HCT116 (cell line): ENCODE measurements around the gene ARL13B. TPM values are rescaled to one million over a fixed set of nuclear protein-coding genes. Genes with fewer than 3 reads are reported as not detected.

Experiments
- ATAC-seq: fragments of 200-7000 bp; cut with Tn5 transposase; 2 replicates; pipeline ENCODE4 v1.9.1; 2020; ENCODE audit warnings: mild to moderate bottlenecking, moderate library complexity
- BruUV-seq: library from RNA; stranded (reverse); fragments of 400-500 nt; replicated peaks from 2 replicates; lab custom pipeline; 2021; lab: Mats Ljungman, UMichigan
- CTCF ChIA-PET: fragments of 300-600 bp; sonication (Branson Sonifier 250); formaldehyde crosslinking; loops from one replicate; lab custom pipeline; 2021; ENCODE audit warnings: antibody characterized with exemption; lab: Charles Lee
- POLR2A ChIA-PET: fragments of 300-600, 350-600 bp; sonication (Branson Sonifier 250); formaldehyde crosslinking; loops from one replicate; lab custom pipeline; 2021; ENCODE audit warnings: antibody characterized with exemption; lab: Charles Lee
- RAD21 ChIA-PET, 2 experiments: fragments of 300-600 bp; sonication (Branson Sonifier 250); formaldehyde crosslinking; loops; one replicate each; lab custom pipeline; 2023; ENCODE audit warnings: low total read pairs in 2 of 2; ENCODE audit not compliant: uncharacterized antibody in 2 of 2, unreplicated experiment in 2 of 2, low non-redundant PET in 1 of 2; lab: Charles Lee
- DNase-seq: peaks from one replicate; pipeline ENCODE4 v3.0.0-alpha.2; 2010; ENCODE audit warnings: low read depth, low spot score
- H2AFZ ChIP-seq: fragments of 200-600 bp; shearing (Covaris generic), sonication (generic); 2 replicates; pipeline ENCODE4 v1.6.1; 2017; ENCODE audit warnings: low read depth, mixed run types, mixed read lengths, antibody characterized with exemption, low read length; ENCODE audit not compliant: poor library complexity, severe bottlenecking
- H3K27ac ChIP-seq: 2 replicates; pipeline ENCODE4 v1.5.1; 2012; ENCODE audit warnings: low read depth, low read length
- H3K27me3 ChIP-seq: fragments of 200-600 bp; sonication (generic); 2 replicates; pipeline ENCODE4 v1.6.1; 2016; ENCODE audit warnings: mixed run types, low read length, mixed read lengths; ENCODE audit not compliant: insufficient read depth
- H3K36me3 ChIP-seq, 2 experiments: fragments of 200-500 bp in 1 of 2; fragments of 200-600 bp in 1 of 2; sonication (Bioruptor generic) in 1 of 2; sonication (generic) in 1 of 2; 2 replicates each; pipeline versions ENCODE4 v1.5.1 to v1.6.1; 2014 to 2016; ENCODE audit warnings: low read length in 2 of 2, inconsistent platforms in 1 of 2, mixed read lengths in 1 of 2, mixed run types in 1 of 2; ENCODE audit not compliant: insufficient read depth in 2 of 2, control insufficient read depth in 1 of 2
- H3K4me1 ChIP-seq, 2 experiments: fragments of 200-600 bp in 1 of 2; sonication (generic) in 1 of 2; 2 replicates each; pipeline versions ENCODE4 v1.5.1 to v1.6.1; 2012 to 2017; ENCODE audit warnings: low read length in 2 of 2, inconsistent platforms in 1 of 2, mild to moderate bottlenecking in 1 of 2, mixed read lengths in 1 of 2, mixed run types in 1 of 2, moderate library complexity in 1 of 2; ENCODE audit not compliant: insufficient read depth in 2 of 2, control insufficient read depth in 1 of 2
- H3K4me2 ChIP-seq: fragments of 200-600 bp; sonication (generic); 2 replicates; pipeline ENCODE4 v1.6.1; 2017; ENCODE audit warnings: mixed run types, low read length, mixed read lengths
- H3K4me3 ChIP-seq, 2 experiments: fragments of 200-600 bp in 1 of 2; sonication (generic) in 1 of 2; replicated peaks in 1 of 2; 2 replicates each; pipeline ENCODE4 v1.5.1; 2011 to 2016; ENCODE audit warnings: low read length in 2 of 2, control low read depth in 1 of 2, low read depth in 1 of 2, mild to moderate bottlenecking in 1 of 2, mixed read lengths in 1 of 2, mixed run types in 1 of 2
- H3K79me2 ChIP-seq: fragments of 200-600 bp; sonication (generic); 2 replicates; pipeline ENCODE4 v1.6.1; 2017; ENCODE audit warnings: mild to moderate bottlenecking, mixed run types, low read length, moderate library complexity, mixed read lengths; ENCODE audit not compliant: insufficient read depth
- H3K9ac ChIP-seq: fragments of 200-600 bp; sonication (generic); 2 replicates; pipeline ENCODE4 v1.6.1; 2016; ENCODE audit warnings: low read length, mixed read lengths
- H3K9me2 ChIP-seq: fragments of 200-600 bp; sonication (generic), shearing (Covaris generic); 2 replicates; pipeline ENCODE4 v1.6.1; 2017; ENCODE audit warnings: mixed run types, mild to moderate bottlenecking, moderate library complexity; ENCODE audit not compliant: insufficient read depth
- H3K9me3 ChIP-seq, 2 experiments: fragments of 200-500 bp in 1 of 2; fragments of 200-600 bp in 1 of 2; sonication (Bioruptor generic) in 1 of 2; sonication (generic) in 1 of 2; 2 replicates each; pipeline ENCODE4 v1.6.1; 2014 to 2017; ENCODE audit warnings: low read length in 2 of 2, mixed read lengths in 2 of 2, inconsistent platforms in 1 of 2, low read depth in 1 of 2, mild to moderate bottlenecking in 1 of 2, mixed run types in 1 of 2, moderate library complexity in 1 of 2; ENCODE audit not compliant: control insufficient read depth in 1 of 2, insufficient read depth in 1 of 2
- H4K20me1 ChIP-seq: fragments of 200-600 bp; sonication (generic), shearing (Covaris generic); 2 replicates; pipeline ENCODE4 v1.6.1; 2017; ENCODE audit warnings: mixed run types, mild to moderate bottlenecking, moderate library complexity; ENCODE audit not compliant: insufficient read depth
- ATF3 ChIP-seq: IDR thresholded peaks from 2 replicates; pipeline ENCODE4 v1.6.1; 2012
- CEBPB ChIP-seq: IDR thresholded peaks from 2 replicates; pipeline ENCODE4 v1.6.1; 2012; ENCODE audit warnings: low read depth
- CTCF ChIP-seq, 3 experiments: fragments of 200-600 bp in 1 of 3; sonication (generic) in 1 of 3; IDR thresholded peaks in 2 of 3; conservative IDR thresholded peaks in 1 of 3; 2 replicates each; pipeline ENCODE4 v1.5.1; 2012 to 2017; ENCODE audit warnings: low read depth in 2 of 3, low read length in 2 of 3, antibody characterized with exemption in 1 of 3, borderline replicate concordance in 1 of 3, control low read depth in 1 of 3, mild to moderate bottlenecking in 1 of 3, mixed read lengths in 1 of 3, mixed run types in 1 of 3, moderate library complexity in 1 of 3; ENCODE audit not compliant: insufficient read depth in 1 of 3
- ELF1 ChIP-seq: IDR thresholded peaks from 2 replicates; pipeline ENCODE4 v1.6.1; 2012; ENCODE audit warnings: low read depth, borderline replicate concordance
- EZH2 ChIP-seq: fragments of 200-600 bp; sonication (generic); IDR thresholded peaks from 2 replicates; pipeline ENCODE4 v1.6.1; 2017; ENCODE audit warnings: antibody characterized with exemption, mixed run types
- EZH2phosphoT487 ChIP-seq: fragments of 200-600 bp; IDR thresholded peaks from 2 replicates; pipeline ENCODE4 v1.6.1; 2018; ENCODE audit warnings: antibody characterized with exemption, borderline replicate concordance
- FOSL1 ChIP-seq: IDR thresholded peaks from 2 replicates; pipeline ENCODE4 v1.6.1; 2012; ENCODE audit warnings: low read depth
- MAX ChIP-seq: IDR thresholded peaks from 2 replicates; pipeline ENCODE4 v1.6.1; 2012
- POLR2A ChIP-seq: IDR thresholded peaks from 2 replicates; pipeline ENCODE4 v1.7.0; 2011; ENCODE audit warnings: borderline replicate concordance; ENCODE audit not compliant: insufficient read depth, insufficient read length; ENCODE audit errors: extremely low read depth
- POLR2AphosphoS5 ChIP-seq: IDR thresholded peaks from 2 replicates; pipeline ENCODE4 v1.6.1; 2011; ENCODE audit warnings: mild to moderate bottlenecking, low read depth, low read length, moderate library complexity
- SP1 ChIP-seq: IDR thresholded peaks from 2 replicates; pipeline ENCODE4 v1.6.1; 2012; ENCODE audit warnings: low read depth
- SRF ChIP-seq: IDR thresholded peaks from 2 replicates; pipeline ENCODE4 v1.6.1; 2012; ENCODE audit warnings: low read depth
- YY1 ChIP-seq: IDR thresholded peaks from 2 replicates; pipeline ENCODE4 v1.6.1; 2011; ENCODE audit warnings: low read length, low read depth, moderate library complexity, mild to moderate bottlenecking; ENCODE audit not compliant: insufficient replicate concordance; ENCODE audit errors: extremely low read depth
- intact Hi-C: fragments of 100-400 bp; cut with micrococcal nuclease; formaldehyde crosslinking; loops from 2 replicates; pipeline ENCODE4 v1.10.0; 2022
- total RNA-seq: library from RNA; stranded (reverse); gene quantifications from one replicate; pipeline ENCODE4 v1.2.1, GENCODE V29; 2021; ENCODE audit not compliant: unreplicated experiment

The ARL13B gene
- total RNA-seq, 1 experiment from 2014 or later, result 8.2 TPM

- ChIA-PET RAD21 (no interaction called here), CTCF (no interaction called here), POLR2A (interaction anchor here (1.2 kb wide), 1 partner anchor 12 kb away, joined by 6 read pairs; the partner anchor contains the start of genes DHFR2 and NSUN3)
- Histone ChIP-seq H3K4me1 (no peaks in the 10 kb centered on the region), H3K9ac (no peak overlapping the region), H3K36me3 (no peaks in the 10 kb centered on the region), H4K20me1 (no peaks in the 10 kb centered on the region), H3K4me3 (no peak overlapping the region), H3K27ac (no peak overlapping the region), H3K9me3 (no peaks in the 10 kb centered on the region), H3K79me2 (no peaks in the 10 kb centered on the region), H3K9me2 (no peaks in the 10 kb centered on the region), H2AFZ (no peak overlapping the region), H3K27me3 (no peaks in the 10 kb centered on the region), H3K4me2 (no peak overlapping the region)
- no peak for ATAC-seq
- intact Hi-C loops, result no loop called here
- no peak for TF ChIP-seq FOSL1
- TF ChIP-seq CTCF (IDR thresholded peaks at IDR 0.05 in 2 of 3, conservative IDR thresholded peaks at IDR 0.05 in 1 of 3; ENCODE audit: borderline replicate concordance in 1 of 3, insufficient read depth in 1 of 3, low read depth in 2 of 3, low read length in 2 of 3), result no peak
- TF ChIP-seq ATF3, result no peak
- TF ChIP-seq MAX, result no peak
- no peak for TF ChIP-seq CEBPB
- TF ChIP-seq POLR2AphosphoS5, result no peak
- TF ChIP-seq SP1, result no peak
- TF ChIP-seq EZH2, result no peak
- TF ChIP-seq EZH2phosphoT487, result no peak
- no peak for TF ChIP-seq SRF
- TF ChIP-seq YY1, result no peak
- no peak for TF ChIP-seq POLR2A
- TF ChIP-seq ELF1, result no peak
- BruUV-seq, result no TSS peak
- no peak for DNase-seq
Measured at GRCh38 chr3:94050546-94050945, 70.6 kb downstream of the ARL13B start.
